HG02588 (cell line): ENCODE measurements around the gene DIP2A.
"Not testable (repeated sequence)": the region's sequence is repeated elsewhere in the genome, so short reads cannot be mapped to it uniquely, and the experiment has no call there.

Source experiments
- ATAC-seq: cut with Tn5 transposase; IDR thresholded peaks from one replicate; pipeline ENCODE4 v1.9.1; 2021; ENCODE audit warnings: mild to moderate bottlenecking, moderate library complexity; ENCODE audit not compliant: unreplicated experiment

The DIP2A gene

GRCh38 chr21:46442938-46443337, 15.8 kb upstream of the DIP2A start:
- no peak for ATAC-seq

GRCh38 chr21:46443910-46444309, 14.8 kb upstream of the DIP2A start:
- no peak for ATAC-seq

GRCh38 chr21:46448108-46448507, 10.6 kb upstream of the DIP2A start:
- ATAC-seq = no peak

GRCh38 chr21:46448855-46449254, 9.8 kb upstream of the DIP2A start:
- ATAC-seq = not testable (repeated sequence)

GRCh38 chr21:46452710-46453109, 6.0 kb upstream of the DIP2A start:
- no peak for ATAC-seq

GRCh38 chr21:46454142-46454541, 4.5 kb upstream of the DIP2A start:
- ATAC-seq = no peak

- ATAC-seq = no peak
Measured at GRCh38 chr21:46454634-46455390, 3.9 kb upstream of the DIP2A start.

- ATAC-seq = no peak
Measured at GRCh38 chr21:46455575-46456385, 2.9 kb upstream of the DIP2A start.

GRCh38 chr21:46456750-46457149, 1.9 kb upstream of the DIP2A start:
- no peak for ATAC-seq

- ATAC-seq = peak; percentile 22
Measured at GRCh38 chr21:46457801-46458314, 833 bp upstream of the DIP2A start.

- no peak for ATAC-seq
Measured at GRCh38 chr21:46459024-46459355, 299 bp downstream of the DIP2A start.

GRCh38 chr21:46459356-46460112, 843 bp downstream of the DIP2A start:
- no peak for ATAC-seq

- no peak for ATAC-seq
Measured at GRCh38 chr21:46461909-46462308, 3.2 kb downstream of the DIP2A start.

GRCh38 chr21:46465153-46465552, 6.5 kb downstream of the DIP2A start:
- not testable (repeated sequence) for ATAC-seq

GRCh38 chr21:46465651-46466050, 7.0 kb downstream of the DIP2A start:
- ATAC-seq = no peak

- ATAC-seq = no peak
Measured at GRCh38 chr21:46468108-46468774, 9.6 kb downstream of the DIP2A start.

- no peak for ATAC-seq
Measured at GRCh38 chr21:46469275-46469674, 10.6 kb downstream of the DIP2A start.

- no peak for ATAC-seq
Measured at GRCh38 chr21:46471514-46471913, 12.8 kb downstream of the DIP2A start.

- ATAC-seq = no peak
Measured at GRCh38 chr21:46472246-46472645, 13.6 kb downstream of the DIP2A start.

GRCh38 chr21:46474382-46474781, 15.7 kb downstream of the DIP2A start:
- ATAC-seq = no peak

GRCh38 chr21:46475296-46475695, 16.6 kb downstream of the DIP2A start:
- ATAC-seq = no peak
